Measurements from ENCODE around the gene MARK4. TPM values are rescaled to one million over a fixed set of nuclear protein-coding genes. Genes with fewer than 3 reads are reported as not detected.
"Not testable (repeated sequence)": the region's sequence is repeated elsewhere in the genome, so short reads cannot be mapped to it uniquely, and the experiment has no call there.

The MARK4 gene
- total RNA-seq, 4 donors from 2014 or later, result 17.4 to 36.9 (median 27.5) TPM

DNA sequence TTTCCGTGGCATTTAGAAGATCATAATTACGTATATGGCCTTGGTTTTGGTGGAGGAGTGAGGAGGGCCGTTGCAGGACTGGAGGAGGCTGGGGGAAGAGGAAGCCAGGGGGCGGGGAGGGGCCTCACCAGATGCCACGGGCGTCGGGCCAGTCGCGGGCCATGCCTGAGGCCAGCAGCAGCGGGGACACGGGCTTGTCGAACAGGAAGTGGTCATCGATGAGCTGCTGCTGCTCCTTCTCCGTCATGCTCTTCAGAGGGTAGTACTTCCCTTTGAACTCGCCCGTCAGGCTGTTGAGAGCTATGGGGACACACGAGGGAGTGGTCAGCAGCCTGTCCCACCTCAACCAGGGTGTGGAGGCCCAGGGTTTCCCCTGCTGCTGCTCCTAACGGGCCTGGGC is 60.5 kb downstream of the MARK4 start:
- DNase-seq (ENCODE audit: extremely low spot score), result no peak
- intact Hi-C loops (cut with DNase I), result no loop called here
- H3K4me3 ChIP-seq, result no peak overlapping the region
- H3K27me3 ChIP-seq, result peaks cover 0 to 20% (median 0%) of the 10 kb centered on the region in 4 donors
- 43% methylated on average over 6 of the region's 18 CpGs for WGBS
- peaks cover 0 to 4% (median 2%) of the 10 kb centered on the region in 4 donors for H3K4me1 ChIP-seq
- TF ChIP-seq, protein P1, sequence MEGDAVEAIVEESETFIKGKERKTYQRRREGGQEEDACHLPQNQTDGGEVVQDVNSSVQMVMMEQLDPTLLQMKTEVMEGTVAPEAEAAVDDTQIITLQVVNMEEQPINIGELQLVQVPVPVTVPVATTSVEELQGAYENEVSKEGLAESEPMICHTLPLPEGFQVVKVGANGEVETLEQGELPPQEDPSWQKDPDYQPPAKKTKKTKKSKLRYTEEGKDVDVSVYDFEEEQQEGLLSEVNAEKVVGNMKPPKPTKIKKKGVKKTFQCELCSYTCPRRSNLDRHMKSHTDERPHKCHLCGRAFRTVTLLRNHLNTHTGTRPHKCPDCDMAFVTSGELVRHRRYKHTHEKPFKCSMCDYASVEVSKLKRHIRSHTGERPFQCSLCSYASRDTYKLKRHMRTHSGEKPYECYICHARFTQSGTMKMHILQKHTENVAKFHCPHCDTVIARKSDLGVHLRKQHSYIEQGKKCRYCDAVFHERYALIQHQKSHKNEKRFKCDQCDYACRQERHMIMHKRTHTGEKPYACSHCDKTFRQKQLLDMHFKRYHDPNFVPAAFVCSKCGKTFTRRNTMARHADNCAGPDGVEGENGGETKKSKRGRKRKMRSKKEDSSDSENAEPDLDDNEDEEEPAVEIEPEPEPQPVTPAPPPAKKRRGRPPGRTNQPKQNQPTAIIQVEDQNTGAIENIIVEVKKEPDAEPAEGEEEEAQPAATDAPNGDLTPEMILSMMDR (IDR thresholded peaks at IDR 0.05), result no peak
- TF ChIP-seq EP300 (IDR thresholded peaks at IDR 0.05) (no peak), POLR2AphosphoS5 (IDR thresholded peaks at IDR 0.05) (no peak), POLR2A (IDR thresholded peaks at IDR 0.05; ENCODE audit: low read depth) (no peak)
- no peaks in the 10 kb centered on the region for H3K9me3 ChIP-seq
- H3K27ac ChIP-seq (replicated peaks in 1 of 4), result no peak overlapping the region
- H3K36me3 ChIP-seq, result peaks cover 0 to 40% (median 0%) of the 10 kb centered on the region in 4 donors

DNA sequence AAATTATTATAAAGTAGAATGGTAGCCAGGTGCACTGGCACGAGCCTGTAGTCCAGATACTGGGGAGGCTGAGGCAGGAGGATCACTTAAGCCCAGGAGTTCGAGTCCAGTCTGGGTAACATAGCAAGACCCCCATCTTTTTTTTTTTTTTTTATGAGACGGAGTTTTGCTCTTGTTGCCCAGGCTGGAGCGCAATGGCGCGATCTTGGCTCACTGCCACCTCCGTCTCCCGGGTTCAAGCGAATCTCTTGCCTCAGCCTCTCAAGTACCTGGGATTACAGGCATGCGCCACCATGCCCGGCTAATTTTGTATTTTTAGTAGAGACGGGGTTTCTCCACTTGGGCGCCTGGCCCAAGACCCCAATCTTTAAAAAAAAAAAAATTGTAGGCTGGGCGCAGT is 61.2 kb downstream of the MARK4 start:
- H3K27ac ChIP-seq (replicated peaks in 1 of 4); H3K9me3 ChIP-seq; intact Hi-C loops (cut with DNase I); H3K4me1 ChIP-seq; DNase-seq (ENCODE audit: extremely low spot score); H3K4me3 ChIP-seq: not testable (repeated sequence)
- peaks cover 0 to 40% (median 0%) of the 10 kb centered on the region in 4 donors for H3K36me3 ChIP-seq
- H3K27me3 ChIP-seq, result peaks cover 0 to 19% (median 0%) of the 10 kb centered on the region in 4 donors
- WGBS, result 93% methylated on average over 14 of the region's 14 CpGs

DNA sequence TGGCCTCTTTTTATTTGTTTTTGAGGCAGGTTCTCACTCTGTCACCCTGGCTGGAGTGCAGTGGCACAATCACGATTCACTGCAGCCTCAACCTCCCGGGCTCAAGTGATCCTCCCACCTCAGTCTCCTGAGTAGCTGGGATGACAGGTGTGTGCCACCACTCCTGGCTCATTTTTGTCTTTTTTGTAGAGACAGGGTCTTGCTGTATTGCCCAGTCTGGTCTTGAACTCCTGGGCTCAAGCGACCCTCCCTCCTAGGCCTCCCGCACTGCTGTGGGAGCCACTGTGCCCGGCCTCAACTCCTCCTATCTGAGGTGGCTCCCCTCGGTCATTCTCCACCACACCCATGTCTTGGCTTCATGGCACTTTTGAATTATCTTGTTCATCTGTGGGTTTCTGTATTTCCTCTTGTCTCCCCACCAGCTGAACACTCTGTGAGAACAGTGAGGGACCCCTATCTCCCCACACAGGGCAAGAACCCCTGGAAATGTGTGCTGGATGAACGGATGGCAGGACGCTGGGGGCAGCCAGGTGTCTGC is 63.7 kb downstream of the MARK4 start:
- H3K36me3 ChIP-seq, result peaks cover 0 to 53% (median 0%) of the 10 kb centered on the region in 4 donors

DNA sequence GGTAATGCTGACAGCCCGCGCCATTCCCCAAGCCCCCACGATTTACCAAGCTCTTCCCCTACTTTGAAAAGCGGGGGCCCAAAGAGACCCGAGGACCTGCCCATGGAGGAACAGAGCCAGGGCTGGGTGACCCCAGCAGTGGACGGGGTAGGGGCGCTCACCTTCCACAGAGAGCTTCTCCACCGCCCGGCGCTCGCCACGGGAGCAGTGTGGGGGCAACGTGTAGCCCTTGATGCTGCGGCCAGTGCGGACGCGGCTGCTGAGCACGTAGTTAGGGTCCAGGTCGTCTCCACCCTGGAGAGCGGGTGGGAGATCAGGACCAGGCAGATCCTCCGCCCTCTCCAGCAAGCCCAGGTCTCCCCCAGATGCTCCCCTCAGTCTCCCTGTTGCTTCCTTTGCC is 64.2 kb downstream of the MARK4 start:
- no peak overlapping the region for H3K4me3 ChIP-seq
- peaks cover 0 to 13% (median 0%) of the 10 kb centered on the region in 4 donors for H3K27me3 ChIP-seq
- TF ChIP-seq EP300 (IDR thresholded peaks at IDR 0.05) (no peak), POLR2AphosphoS5 (IDR thresholded peaks at IDR 0.05) (no peak), POLR2A (IDR thresholded peaks at IDR 0.05; ENCODE audit: low read depth) (no peak)
- TF ChIP-seq, protein P1 (IDR thresholded peaks at IDR 0.05), result no peak
- intact Hi-C loops (cut with DNase I), result no loop called here
- no peaks in the 10 kb centered on the region for H3K9me3 ChIP-seq
- peaks cover 0 to 3% (median 0%) of the 10 kb centered on the region in 4 donors for H3K4me1 ChIP-seq
- peaks cover 0 to 53% (median 0%) of the 10 kb centered on the region in 4 donors for H3K36me3 ChIP-seq
- no peak for DNase-seq (ENCODE audit: extremely low spot score)
- WGBS, result 50% methylated on average over 16 of the region's 21 CpGs
- H3K27ac ChIP-seq (replicated peaks in 1 of 4), result no peak overlapping the region

More for the DNA sequence above, 63.7 kb downstream of the MARK4 start:
- WGBS, result 77% methylated on average over 8 of the region's 8 CpGs
- Histone ChIP-seq H3K4me3 (no peak overlapping the region), H3K4me1 (peaks cover 0 to 3% (median under 1%) of the 10 kb centered on the region in 4 donors), H3K9me3 (no peaks in the 10 kb centered on the region), H3K27ac (replicated peaks in 1 of 4) (no peak overlapping the region), H3K27me3 (peaks cover 0 to 13% (median 0%) of the 10 kb centered on the region in 4 donors)
- intact Hi-C loops (cut with DNase I), result no loop called here
- no peak for DNase-seq (ENCODE audit: extremely low spot score)
- TF ChIP-seq, protein P1 (IDR thresholded peaks at IDR 0.05), result no peak
- TF ChIP-seq POLR2A (IDR thresholded peaks at IDR 0.05; ENCODE audit: low read depth) (no peak), POLR2AphosphoS5 (IDR thresholded peaks at IDR 0.05) (no peak), EP300 (IDR thresholded peaks at IDR 0.05) (no peak)

DNA sequence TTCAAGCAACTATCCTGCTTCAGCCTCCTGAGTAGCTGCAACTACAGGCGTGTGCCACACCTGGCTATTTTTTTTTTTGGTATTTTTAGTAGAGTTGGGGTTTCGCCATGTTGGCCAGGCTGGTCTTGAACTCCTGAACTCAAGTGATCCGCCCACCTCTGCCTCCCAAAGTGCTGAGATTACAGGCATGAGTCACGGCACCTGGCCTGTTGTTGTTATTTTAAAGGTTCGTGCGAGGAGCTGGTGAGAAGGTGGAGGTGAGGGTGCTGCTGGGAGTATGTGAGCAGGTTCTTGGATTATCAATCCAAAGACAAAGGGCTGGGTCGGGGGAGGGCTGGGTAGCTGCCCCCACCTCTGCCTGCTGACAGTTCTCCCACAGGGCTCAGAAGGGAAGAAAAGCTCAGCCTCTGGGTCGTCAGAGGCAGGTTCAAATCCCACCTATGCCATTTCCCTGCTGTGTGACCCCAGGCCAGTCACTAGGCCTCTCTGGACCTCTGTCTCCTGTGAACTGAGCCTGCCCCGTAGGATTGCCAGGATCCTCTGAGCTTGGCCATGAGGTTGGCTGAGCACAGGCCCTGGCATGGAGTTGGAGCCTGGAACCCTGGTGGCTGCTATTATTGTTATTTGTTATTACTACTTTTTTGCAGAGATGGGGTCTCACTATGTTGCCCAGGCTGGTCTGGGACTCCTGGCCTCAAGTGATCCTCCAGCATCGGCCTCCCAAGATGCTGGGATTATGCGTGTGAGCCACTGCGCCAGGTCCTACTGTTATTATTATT is 70.1 kb downstream of the MARK4 start:
- Histone ChIP-seq H3K27me3 (peaks cover 0 to 25% (median 0%) of the 10 kb centered on the region in 4 donors), H3K4me3 (no peak overlapping the region), H3K4me1 (peaks cover 12 to 37% (median 34%) of the 10 kb centered on the region in 4 donors), H3K36me3 (peaks cover 0 to 25% (median 0%) of the 10 kb centered on the region in 4 donors), H3K9me3 (no peaks in the 10 kb centered on the region), H3K27ac (replicated peaks in 1 of 4) (peak overlapping the region in 1 of 4 donors; percentile 81)
- 89% methylated on average over 11 of the region's 12 CpGs for WGBS
- no peak for DNase-seq (ENCODE audit: extremely low spot score)
- TF ChIP-seq POLR2A (IDR thresholded peaks at IDR 0.05; ENCODE audit: low read depth) (no peak), EP300 (IDR thresholded peaks at IDR 0.05) (no peak), POLR2AphosphoS5 (IDR thresholded peaks at IDR 0.05) (no peak)
- TF ChIP-seq, protein P1 (IDR thresholded peaks at IDR 0.05), result no peak
- intact Hi-C loops (cut with DNase I), result no loop called here
